DMS 273 (cell line): ENCODE measurements around the gene RTEL1.
"Not testable (repeated sequence)": the region's sequence is repeated elsewhere in the genome, so short reads cannot be mapped to it uniquely, and the experiment has no call there.

Source experiments
- DNase-seq: peaks from one replicate; lab custom pipeline; 2025; ENCODE audit not compliant: unreplicated experiment; lab: John Stamatoyannopoulos, UW

RTEL1 gene

GRCh38 chr20:63712191-63712590, 54.1 kb downstream of the RTEL1 start:
- DNase-seq, result no peak

GRCh38 chr20:63714858-63715257, 56.7 kb downstream of the RTEL1 start:
- DNase-seq, result no peak

GRCh38 chr20:63718996-63719395, 60.9 kb downstream of the RTEL1 start:
- no peak for DNase-seq

GRCh38 chr20:63722967-63723622, 65.0 kb downstream of the RTEL1 start:
- not testable (repeated sequence) for DNase-seq

- not testable (repeated sequence) for DNase-seq
These were observed 72.1 kb downstream of the RTEL1 start for GRCh38 chr20:63730189-63730733.

GRCh38 chr20:63731410-63731809, 73.3 kb downstream of the RTEL1 start:
- no peak for DNase-seq

GRCh38 chr20:63732118-63733095, 74.3 kb downstream of the RTEL1 start:
- no peak for DNase-seq

GRCh38 chr20:63733117-63733516, 75.0 kb downstream of the RTEL1 start:
- no peak for DNase-seq

- no peak for DNase-seq
These were observed 75.5 kb downstream of the RTEL1 start for GRCh38 chr20:63733579-63734081.

- DNase-seq, result no peak
These were observed 76.2 kb downstream of the RTEL1 start for GRCh38 chr20:63734111-63734945.

GRCh38 chr20:63734946-63735858, 77.1 kb downstream of the RTEL1 start:
- DNase-seq, result peak; percentile 83

GRCh38 chr20:63735859-63736718, 78.0 kb downstream of the RTEL1 start, which contains the start of gene LIME1:
TSS of gene LIME1 (plus strand) at chr20:63736664. CDS start at chr20:63737550, 886 bp downstream.
- DNase-seq, result peak; percentile 62

GRCh38 chr20:63736893-63737694, 79.0 kb downstream of the RTEL1 start:
- peak; percentile 63 for DNase-seq

GRCh38 chr20:63737695-63737944, 79.5 kb downstream of the RTEL1 start:
- DNase-seq, result no peak

- DNase-seq, result peak; percentile 61
These were observed 80.0 kb downstream of the RTEL1 start for GRCh38 chr20:63737945-63738686.

- peak; percentile 80 for DNase-seq
These were observed 80.6 kb downstream of the RTEL1 start for GRCh38 chr20:63738687-63739129.
